ENCODE measurements around the gene PTGIS. TPM values are rescaled to one million over a fixed set of nuclear protein-coding genes. Genes with fewer than 3 reads are reported as not detected.

The PTGIS gene
- total RNA-seq, 1 experiment from 2014 or later, result 20.0 TPM

DNA sequence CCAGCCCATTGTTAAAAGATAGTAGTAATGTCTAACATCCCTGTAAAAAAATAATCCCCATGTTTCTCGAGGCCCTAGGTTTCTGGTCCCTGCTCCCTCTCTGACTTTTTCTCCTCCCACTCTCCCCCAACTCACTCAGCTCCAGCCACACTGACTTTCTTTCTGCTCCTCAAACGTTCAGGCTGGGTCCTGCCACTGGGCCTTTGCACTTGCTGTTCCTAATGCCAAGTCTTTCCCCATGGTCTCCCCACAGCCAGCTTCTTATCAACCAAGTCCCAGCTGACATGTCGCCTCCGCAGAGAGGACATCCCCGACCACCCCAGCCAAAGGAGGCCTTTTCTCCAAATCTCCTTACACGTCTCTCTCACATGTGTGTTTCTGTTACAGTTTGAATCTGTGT is 21.8 kb upstream of the PTGIS start:
- no peak overlapping the region for H3K27ac ChIP-seq (ENCODE audit: insufficient read length, low read depth, low read length)
- no CpG with 5 or more reads among the region's 6 CpGs for WGBS (ENCODE audit: extremely low coverage, insufficient read length, low lambda C conversion rate)
- no peak overlapping the region; a peak in 1 of 7 replicates for H3K27ac Mint-ChIP-seq
- no peak overlapping the region for H3K14ac ChIP-seq (ENCODE audit: insufficient read depth, low read length)
- no peaks in the 10 kb centered on the region for H3K36me3 Mint-ChIP-seq (ENCODE audit: insufficient read depth in 1 of 3, low read depth in 3 of 3)
- TF ChIP-seq, protein P1, sequence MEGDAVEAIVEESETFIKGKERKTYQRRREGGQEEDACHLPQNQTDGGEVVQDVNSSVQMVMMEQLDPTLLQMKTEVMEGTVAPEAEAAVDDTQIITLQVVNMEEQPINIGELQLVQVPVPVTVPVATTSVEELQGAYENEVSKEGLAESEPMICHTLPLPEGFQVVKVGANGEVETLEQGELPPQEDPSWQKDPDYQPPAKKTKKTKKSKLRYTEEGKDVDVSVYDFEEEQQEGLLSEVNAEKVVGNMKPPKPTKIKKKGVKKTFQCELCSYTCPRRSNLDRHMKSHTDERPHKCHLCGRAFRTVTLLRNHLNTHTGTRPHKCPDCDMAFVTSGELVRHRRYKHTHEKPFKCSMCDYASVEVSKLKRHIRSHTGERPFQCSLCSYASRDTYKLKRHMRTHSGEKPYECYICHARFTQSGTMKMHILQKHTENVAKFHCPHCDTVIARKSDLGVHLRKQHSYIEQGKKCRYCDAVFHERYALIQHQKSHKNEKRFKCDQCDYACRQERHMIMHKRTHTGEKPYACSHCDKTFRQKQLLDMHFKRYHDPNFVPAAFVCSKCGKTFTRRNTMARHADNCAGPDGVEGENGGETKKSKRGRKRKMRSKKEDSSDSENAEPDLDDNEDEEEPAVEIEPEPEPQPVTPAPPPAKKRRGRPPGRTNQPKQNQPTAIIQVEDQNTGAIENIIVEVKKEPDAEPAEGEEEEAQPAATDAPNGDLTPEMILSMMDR (conservative IDR thresholded peaks at IDR 0.05), result no peak
- H3K9me3 ChIP-seq (ENCODE audit: control insufficient read depth, low read depth, low read length), result no peaks in the 10 kb centered on the region
- no peak overlapping the region for H3T11ph ChIP-seq (ENCODE audit: low read length)
- no peak overlapping the region for H2BK120ac ChIP-seq (ENCODE audit: low read depth, low read length, poor library complexity, severe bottlenecking)
- H3K18ac ChIP-seq (ENCODE audit: insufficient read length, low read depth, low read length), result no peak overlapping the region
- no peaks in the 10 kb centered on the region for H3K27me3 ChIP-seq (ENCODE audit: insufficient read depth, low read length)
- no peak overlapping the region for H3K4me2 ChIP-seq (ENCODE audit: insufficient read depth, insufficient read length, low read length)
- no peak overlapping the region for H2AK5ac ChIP-seq (ENCODE audit: insufficient read length, low read length)
- no peak overlapping the region for H3K4me3 Mint-ChIP-seq
- no peaks in the 10 kb centered on the region for H3K79me2 ChIP-seq (ENCODE audit: insufficient read depth, low read length)
- no peak overlapping the region for H3K23ac ChIP-seq (ENCODE audit: insufficient read length, low read depth, low read length)
- no peak for DNase-seq
- no peak overlapping the region for H2BK5ac ChIP-seq (ENCODE audit: insufficient read length, low read length)
- H2BK12ac ChIP-seq (ENCODE audit: insufficient read length, low read depth, low read length), result no peak overlapping the region
- no peak overlapping the region for H3K9ac ChIP-seq (ENCODE audit: extremely low read depth, insufficient read length, low read length)
- no peak overlapping the region for H4K91ac ChIP-seq (ENCODE audit: insufficient read length, low read depth, low read length)
- H3K4me1 ChIP-seq (ENCODE audit: insufficient read depth, low read length), result no peaks in the 10 kb centered on the region
- H3K4me1 Mint-ChIP-seq, result peaks cover 3 to 7% of the 10 kb centered on the region in 2 experiments; a peak in 2 of 4 replicates
- no peak overlapping the region for H4K8ac ChIP-seq (replicated peaks; ENCODE audit: insufficient read length, low read depth, low read length)
- no peaks in the 10 kb centered on the region for H4K20me1 ChIP-seq (ENCODE audit: control insufficient read depth, insufficient read depth, insufficient read length)
- H4K5ac ChIP-seq (ENCODE audit: insufficient read length, low read depth, low read length), result no peak overlapping the region
- H3K79me1 ChIP-seq (ENCODE audit: insufficient read depth, low read depth, low read length, poor library complexity, severe bottlenecking), result no peaks in the 10 kb centered on the region
- no peak overlapping the region for H2AFZ ChIP-seq (ENCODE audit: low read length)
- H2BK20ac ChIP-seq (ENCODE audit: low read depth, low read length, poor library complexity, severe bottlenecking), result no peak overlapping the region
- H3K27me3 Mint-ChIP-seq (ENCODE audit: low read depth), result peaks cover 5% of the 10 kb centered on the region
- H3K56ac ChIP-seq (ENCODE audit: insufficient read length, low read depth, low read length), result no peak overlapping the region
- H2BK15ac ChIP-seq (ENCODE audit: low read depth, low read length), result no peak overlapping the region
- H3K9me3 Mint-ChIP-seq, result no peaks in the 10 kb centered on the region; a peak in 1 of 5 replicates
- no peak overlapping the region for H3K4ac ChIP-seq (ENCODE audit: low read depth, low read length)
- H3K23me2 ChIP-seq (ENCODE audit: insufficient read length, low read depth, low read length, poor library complexity, severe bottlenecking), result no peaks in the 10 kb centered on the region

Measured in H9 (cell line).